ENCODE data around the gene FAM78B. TPM values are rescaled to one million over a fixed set of nuclear protein-coding genes. Genes with fewer than 3 reads are reported as not detected.

FAM78B gene
- total and polyA plus RNA-seq, 2 donors (not counting 3 experiments of a cell fraction or from before 2014, with no cell fraction given): 0.10 TPM; not detected in 1

DNA sequence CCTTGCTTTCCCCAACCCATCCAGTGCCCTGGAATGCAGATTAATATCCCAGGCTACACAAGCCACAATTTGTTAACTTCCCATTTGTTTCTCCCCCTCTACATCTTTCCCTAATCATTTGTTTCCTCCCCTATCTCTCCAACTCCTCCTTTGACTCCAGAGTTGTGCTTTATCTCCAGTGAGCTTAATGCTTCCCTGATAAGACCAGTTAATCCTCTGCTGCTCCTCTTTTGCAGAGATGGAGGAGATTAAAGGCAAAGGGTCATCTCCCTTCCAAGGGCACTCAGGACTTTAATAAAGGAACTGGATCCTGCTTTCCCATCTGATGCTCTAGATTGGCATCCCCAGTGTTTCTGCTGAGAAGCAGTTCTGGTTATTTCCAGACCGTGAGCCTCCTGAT, 7.1 kb downstream of the FAM78B start:
- peaks cover 8 to 9% of the 10 kb centered on the region in 2 experiments for H3K27me3 ChIP-seq (ENCODE audit: control insufficient read depth in 2 of 2, insufficient read depth in 2 of 2, low read length in 2 of 2)
- H3K79me2 ChIP-seq (ENCODE audit: control insufficient read depth, insufficient read depth, low read length): no peaks in the 10 kb centered on the region
- no peaks in the 10 kb centered on the region for H4K20me1 ChIP-seq (replicated peaks; ENCODE audit: control insufficient read depth, extremely low read depth, insufficient read depth, low read length)
- H3K9me1 ChIP-seq (replicated peaks; ENCODE audit: control insufficient read depth, extremely low read depth, insufficient read depth, low read length): no peaks in the 10 kb centered on the region
- DNase-seq (ENCODE audit: low read depth, low spot score) (no peak), FAIRE-seq (no peak)
- no TSS peak for BruUV-seq (replicated peaks)
- H3K9me3 ChIP-seq (replicated peaks; ENCODE audit: control insufficient read depth, insufficient read depth, low read length): no peaks in the 10 kb centered on the region
- no peak overlapping the region for H3K27ac ChIP-seq (ENCODE audit: insufficient read depth, low read depth, low read length)
- intact Hi-C loops (cut with micrococcal nuclease) (loop anchor here (10.0 kb wide), 1 partner anchor 555 kb away; no protein-coding TSS in a partner anchor), dilution Hi-C loops (cut with MboI; ENCODE audit: extremely low pct_ligation_motif_present, low sequenced_read_pairs) (no loop called here)
- no peak overlapping the region for H3K9ac ChIP-seq (replicated peaks; ENCODE audit: extremely low read depth, insufficient read depth, low read length)
- no peaks in the 10 kb centered on the region for H3K36me3 ChIP-seq (ENCODE audit: control insufficient read depth in 2 of 2, extremely low read depth in 1 of 2, insufficient read depth in 2 of 2, low read length in 2 of 2)
- no peaks in the 10 kb centered on the region for H3K4me1 ChIP-seq (ENCODE audit: control insufficient read depth, extremely low read depth, insufficient read depth, low read length)
- TF ChIP-seq, protein P1, sequence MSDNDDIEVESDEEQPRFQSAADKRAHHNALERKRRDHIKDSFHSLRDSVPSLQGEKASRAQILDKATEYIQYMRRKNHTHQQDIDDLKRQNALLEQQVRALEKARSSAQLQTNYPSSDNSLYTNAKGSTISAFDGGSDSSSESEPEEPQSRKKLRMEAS (IDR thresholded peaks at IDR 0.05; ENCODE audit: insufficient read depth, insufficient read length): no peak
- TF ChIP-seq GATA2 (IDR thresholded peaks at IDR 0.05; ENCODE audit: insufficient read depth, insufficient read length, low read depth, low read length) (no peak), MYC (IDR thresholded peaks at IDR 0.05; ENCODE audit: low read depth, low read length) (no peak), POLR2AphosphoS5 (IDR thresholded peaks at IDR 0.05; ENCODE audit: insufficient read depth, low read depth, low read length) (no peak), FOS (IDR thresholded peaks at IDR 0.05; ENCODE audit: borderline replicate concordance, insufficient read depth, low read length) (no peak), EZH2 (IDR thresholded peaks at IDR 0.05; ENCODE audit: borderline replicate concordance, low read depth, low read length, severe bottlenecking) (no peak), JUN (IDR thresholded peaks at IDR 0.05; ENCODE audit: borderline replicate concordance, insufficient read depth, insufficient read length, low read depth) (no peak), POLR2A (IDR thresholded peaks at IDR 0.05; ENCODE audit: low read depth, low read length) (no peak)
- TF ChIP-seq, protein P2, sequence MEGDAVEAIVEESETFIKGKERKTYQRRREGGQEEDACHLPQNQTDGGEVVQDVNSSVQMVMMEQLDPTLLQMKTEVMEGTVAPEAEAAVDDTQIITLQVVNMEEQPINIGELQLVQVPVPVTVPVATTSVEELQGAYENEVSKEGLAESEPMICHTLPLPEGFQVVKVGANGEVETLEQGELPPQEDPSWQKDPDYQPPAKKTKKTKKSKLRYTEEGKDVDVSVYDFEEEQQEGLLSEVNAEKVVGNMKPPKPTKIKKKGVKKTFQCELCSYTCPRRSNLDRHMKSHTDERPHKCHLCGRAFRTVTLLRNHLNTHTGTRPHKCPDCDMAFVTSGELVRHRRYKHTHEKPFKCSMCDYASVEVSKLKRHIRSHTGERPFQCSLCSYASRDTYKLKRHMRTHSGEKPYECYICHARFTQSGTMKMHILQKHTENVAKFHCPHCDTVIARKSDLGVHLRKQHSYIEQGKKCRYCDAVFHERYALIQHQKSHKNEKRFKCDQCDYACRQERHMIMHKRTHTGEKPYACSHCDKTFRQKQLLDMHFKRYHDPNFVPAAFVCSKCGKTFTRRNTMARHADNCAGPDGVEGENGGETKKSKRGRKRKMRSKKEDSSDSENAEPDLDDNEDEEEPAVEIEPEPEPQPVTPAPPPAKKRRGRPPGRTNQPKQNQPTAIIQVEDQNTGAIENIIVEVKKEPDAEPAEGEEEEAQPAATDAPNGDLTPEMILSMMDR (IDR thresholded peaks at IDR 0.05; ENCODE audit: extremely low read depth in 1 of 2, insufficient read depth in 1 of 2, low read depth in 1 of 2, low read length in 2 of 2): no peak
- no peak overlapping the region for H3K4me3 ChIP-seq (replicated peaks in 1 of 3; ENCODE audit: insufficient read depth in 1 of 3, low read depth in 1 of 3, low read length in 3 of 3)
- ChIA-PET POLR2A (no interaction called here), CTCF (no interaction called here)
- no peak overlapping the region for H3K4me2 ChIP-seq (ENCODE audit: insufficient read depth, low read length)
- H2AFZ ChIP-seq (ENCODE audit: low read depth, low read length): no peak overlapping the region
